AG08395 (cell line): ENCODE results near the gene RUSF1.
"Not testable (repeated sequence)": the region's sequence is repeated elsewhere in the genome, so short reads cannot be mapped to it uniquely, and the experiment has no call there.

ENCODE experiments used
- DNase-seq: peaks from one replicate; pipeline ENCODE4 v3.0.0; 2012; ENCODE audit warnings: mixed read lengths, low spot score

Gene RUSF1

DNA sequence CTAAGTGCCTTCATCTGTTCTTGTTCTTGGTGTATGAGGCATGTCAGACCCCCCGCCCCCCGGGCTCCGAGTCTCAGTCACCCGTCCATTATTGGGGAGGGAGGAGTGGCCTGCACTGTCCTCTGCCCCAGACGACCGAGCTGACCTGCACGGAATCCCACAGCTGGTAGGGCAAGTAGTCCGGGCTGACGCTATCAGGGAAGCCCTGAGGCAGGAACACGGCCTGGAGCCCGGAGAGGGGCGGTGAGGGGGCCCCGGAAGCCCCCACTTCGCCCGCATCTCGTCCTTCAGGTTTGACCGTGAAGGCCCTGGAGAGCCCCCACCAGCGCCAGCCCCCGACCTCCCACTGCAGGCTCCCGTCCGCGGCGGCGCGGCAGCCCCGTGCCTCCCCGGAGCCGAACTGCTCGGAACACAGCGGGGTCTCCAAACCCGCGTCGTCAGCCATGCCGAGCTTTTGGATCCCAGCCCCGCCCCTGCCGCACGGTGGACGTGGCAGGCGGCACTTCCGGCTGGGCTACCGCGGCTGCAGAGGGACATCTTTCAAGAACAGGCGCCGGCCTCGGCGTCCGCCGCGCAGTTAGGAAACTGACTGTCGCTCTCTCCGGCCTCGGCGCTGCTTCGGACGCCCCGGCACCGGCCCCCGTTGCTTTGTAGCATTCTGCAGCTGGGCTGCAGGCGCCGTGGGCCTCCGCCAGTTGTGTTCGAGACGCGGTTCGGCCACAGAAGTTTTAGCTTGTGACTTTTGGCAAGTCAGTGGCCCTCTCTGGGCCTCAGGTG lies at the start of gene RUSF1:
Gene RUSF1, minus strand, starts transcription at position 463 of the 777 bp plus-strand sequence. Its CDS starts 18 bp downstream, at position 445.
- DNase-seq, result peak; percentile 89

GRCh38 chr16:31542763-31543162 lies 34.6 kb upstream of the RUSF1 start:
- no peak for DNase-seq

GRCh38 chr16:31539762-31540161 lies 31.6 kb upstream of the RUSF1 start:
- DNase-seq, result not testable (repeated sequence)

DNA sequence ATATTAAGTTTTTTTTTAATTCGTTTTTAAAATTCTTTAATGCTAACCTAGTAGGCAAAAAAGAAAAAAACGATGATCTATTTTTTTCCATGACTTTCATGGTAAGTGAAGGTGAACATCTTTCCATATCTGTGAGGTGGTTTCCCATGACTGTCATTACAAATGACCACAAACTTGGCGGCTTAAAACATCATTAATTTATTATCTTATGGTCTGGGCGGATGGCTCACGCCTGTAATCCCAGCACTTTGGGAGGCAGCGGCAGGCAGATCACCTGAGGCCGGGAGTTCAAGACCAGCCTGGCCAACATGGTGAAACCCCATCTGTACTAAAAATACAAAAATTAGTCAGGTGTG lies 30.0 kb upstream of the RUSF1 start:
- DNase-seq, result not testable (repeated sequence)

DNA sequence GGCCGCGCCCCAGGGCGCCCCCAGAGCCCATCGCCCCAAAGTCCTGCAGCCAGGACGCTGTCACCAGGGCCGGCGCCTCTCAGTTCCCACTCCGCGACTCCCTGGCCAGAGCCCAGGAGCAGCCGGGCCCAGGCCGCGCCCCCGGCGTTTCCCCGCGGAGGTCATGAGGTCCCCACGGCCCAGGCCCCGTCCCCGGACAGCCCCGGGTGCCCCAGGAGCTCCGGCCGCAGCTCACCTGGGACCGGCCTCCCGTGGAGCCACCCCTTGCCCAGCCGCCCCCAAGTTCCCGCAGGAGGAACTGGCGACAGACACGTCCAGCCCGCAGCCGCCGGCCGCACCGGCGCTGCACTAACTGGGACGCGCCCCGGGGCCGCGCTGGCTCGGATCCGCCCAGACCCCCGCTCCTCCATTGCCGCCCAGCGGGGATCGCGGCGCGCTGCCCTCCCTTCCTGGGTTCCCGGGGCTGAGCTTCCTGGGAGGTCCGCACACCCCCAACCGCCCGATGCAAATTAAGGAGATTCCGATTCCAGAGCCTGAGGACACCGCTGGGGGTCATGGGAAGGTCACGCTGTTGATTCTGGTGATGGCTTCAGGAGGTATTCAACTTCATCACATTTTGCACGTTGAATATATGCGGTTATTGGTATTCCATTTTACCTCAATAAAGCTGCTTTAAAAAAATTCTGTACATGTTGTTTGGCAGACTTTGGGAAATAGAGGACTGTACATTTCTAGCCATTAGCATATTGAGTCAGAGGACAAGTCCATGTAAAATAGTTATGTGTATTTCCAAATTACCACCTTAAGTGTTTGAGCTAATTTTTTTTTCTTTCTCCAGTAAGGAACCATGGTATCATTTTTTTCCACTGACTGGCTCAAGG lies 29.4 kb upstream of the RUSF1 start:
- no peak for DNase-seq

DNA sequence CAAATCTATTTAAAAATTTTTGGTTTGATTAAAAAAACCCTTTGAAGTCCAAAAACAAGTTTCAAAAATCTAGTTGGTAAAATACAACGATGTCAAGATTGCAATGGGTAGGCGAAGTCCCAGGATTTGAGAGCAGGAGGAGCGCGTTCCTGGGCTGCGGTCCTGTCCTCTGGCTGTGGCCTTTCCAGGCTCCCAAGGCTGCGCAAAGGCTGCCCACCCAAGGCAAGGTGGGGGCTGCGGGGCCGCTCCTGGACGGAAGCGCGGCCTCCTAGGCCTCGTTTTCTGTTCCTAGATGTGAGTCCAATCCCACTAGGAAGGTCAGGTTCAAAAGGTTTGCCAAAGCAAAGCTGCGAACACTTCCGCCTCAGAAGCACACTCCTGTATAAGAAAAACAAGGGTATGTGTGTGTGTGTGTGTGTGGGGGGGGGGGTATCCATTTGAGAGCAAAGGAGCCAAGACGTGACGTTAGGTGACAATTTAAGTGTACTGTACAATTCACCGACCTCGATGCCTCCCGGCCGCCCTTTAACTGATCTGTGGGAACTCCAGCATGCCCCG lies 28.7 kb upstream of the RUSF1 start:
- DNase-seq, result no peak

DNA sequence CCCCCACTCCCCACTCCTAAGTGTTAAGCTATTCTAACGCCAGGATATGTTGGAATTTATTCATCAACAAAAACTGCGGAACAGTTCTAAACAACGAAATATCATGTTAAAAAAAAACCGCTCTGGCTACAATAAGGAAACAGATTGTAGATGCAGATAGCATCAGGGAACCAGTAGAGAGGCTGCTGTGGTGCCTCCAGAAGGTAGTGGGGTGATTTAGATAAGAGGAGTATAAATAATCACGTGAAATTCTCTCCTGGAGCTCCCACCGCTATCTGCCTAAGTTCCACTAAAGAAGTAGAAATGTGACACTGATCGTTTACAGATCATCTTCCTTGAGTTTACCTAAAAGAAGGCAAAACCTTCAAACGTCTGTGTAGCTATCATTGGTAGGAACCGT lies 27.5 kb upstream of the RUSF1 start:
- no peak for DNase-seq

DNA sequence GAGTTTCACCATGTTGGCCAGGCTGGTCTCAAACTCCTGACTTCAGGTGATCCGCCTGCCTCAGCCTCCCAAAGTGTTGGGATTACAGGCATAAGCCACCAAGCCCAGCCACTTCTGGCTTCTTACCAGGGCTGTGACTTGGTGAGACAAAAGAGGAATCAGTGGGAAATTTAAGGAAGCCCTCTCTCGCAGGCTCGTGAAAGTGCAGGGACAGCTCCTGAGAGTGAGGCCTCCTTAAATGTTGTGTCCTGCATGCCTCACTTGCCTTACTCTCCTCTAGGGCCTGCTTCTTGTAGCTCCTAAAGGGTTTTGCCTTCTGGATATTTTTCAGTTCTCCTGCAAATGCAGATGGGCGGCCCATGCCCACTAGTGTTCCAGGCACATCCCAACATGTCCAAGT lies 24.7 kb upstream of the RUSF1 start:
- no peak for DNase-seq

- DNase-seq, result no peak
Observed at GRCh38 chr16:31532120-31532519, 23.9 kb upstream of the RUSF1 start.

DNA sequence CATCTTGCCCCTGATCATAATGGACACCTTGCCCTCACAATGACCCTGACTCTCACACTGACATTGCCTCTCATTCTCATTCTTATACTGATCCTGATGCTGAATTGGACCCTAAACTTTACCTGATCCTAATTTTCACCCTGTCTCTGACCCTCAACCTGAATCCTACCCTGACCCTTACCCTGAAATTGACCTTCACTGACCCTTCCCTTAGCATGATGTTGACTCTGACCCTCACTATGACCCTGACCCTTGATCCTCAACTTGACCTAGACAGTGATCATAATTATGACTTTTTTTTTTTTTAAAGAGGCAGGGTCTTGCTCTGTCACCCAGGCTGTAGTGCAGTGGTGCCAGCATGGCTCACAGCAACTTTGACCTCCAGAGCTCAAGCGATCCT lies 22.9 kb upstream of the RUSF1 start:
- no peak for DNase-seq

DNA sequence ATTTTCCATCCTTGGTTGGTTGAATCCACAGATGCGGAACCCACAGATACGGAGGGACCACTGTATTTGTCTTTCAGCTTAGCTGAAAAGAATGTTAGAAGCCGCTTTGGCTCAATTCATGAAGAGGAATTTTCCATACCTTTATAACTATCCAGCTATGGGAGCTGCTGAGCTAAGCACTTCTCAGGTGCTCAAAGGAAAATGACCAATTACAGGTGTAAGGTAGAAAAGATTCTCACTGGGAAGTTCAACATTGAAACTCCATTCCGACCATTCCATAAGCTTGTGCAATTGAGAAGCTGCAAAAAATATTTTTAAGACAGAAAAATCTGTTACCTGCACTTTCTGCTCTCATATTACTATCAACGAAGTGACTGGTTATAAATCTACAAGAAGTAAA lies 22.2 kb upstream of the RUSF1 start:
- no peak for DNase-seq

DNA sequence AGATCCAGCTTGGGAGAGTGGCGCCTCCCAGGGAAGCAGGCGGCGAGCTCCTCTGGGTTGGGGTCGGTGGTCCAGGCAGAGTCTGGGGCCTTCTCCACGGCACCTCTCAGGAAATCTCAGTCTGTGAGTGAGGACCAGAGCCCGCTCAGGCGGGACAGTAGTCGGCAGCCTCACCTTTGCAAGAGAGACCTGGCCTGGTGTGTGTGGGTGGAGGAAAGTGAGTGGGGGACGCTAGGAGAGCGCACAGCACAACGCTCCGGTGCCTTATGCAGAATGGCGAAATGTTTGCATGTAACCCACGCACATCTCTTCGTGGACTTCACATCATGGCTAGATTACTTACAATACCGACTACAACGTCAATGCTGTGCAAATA lies 21.7 kb upstream of the RUSF1 start:
- no peak for DNase-seq

GRCh38 chr16:31529108-31529936 lies 21.1 kb upstream of the RUSF1 start:
- DNase-seq, result peak; percentile 67

DNA sequence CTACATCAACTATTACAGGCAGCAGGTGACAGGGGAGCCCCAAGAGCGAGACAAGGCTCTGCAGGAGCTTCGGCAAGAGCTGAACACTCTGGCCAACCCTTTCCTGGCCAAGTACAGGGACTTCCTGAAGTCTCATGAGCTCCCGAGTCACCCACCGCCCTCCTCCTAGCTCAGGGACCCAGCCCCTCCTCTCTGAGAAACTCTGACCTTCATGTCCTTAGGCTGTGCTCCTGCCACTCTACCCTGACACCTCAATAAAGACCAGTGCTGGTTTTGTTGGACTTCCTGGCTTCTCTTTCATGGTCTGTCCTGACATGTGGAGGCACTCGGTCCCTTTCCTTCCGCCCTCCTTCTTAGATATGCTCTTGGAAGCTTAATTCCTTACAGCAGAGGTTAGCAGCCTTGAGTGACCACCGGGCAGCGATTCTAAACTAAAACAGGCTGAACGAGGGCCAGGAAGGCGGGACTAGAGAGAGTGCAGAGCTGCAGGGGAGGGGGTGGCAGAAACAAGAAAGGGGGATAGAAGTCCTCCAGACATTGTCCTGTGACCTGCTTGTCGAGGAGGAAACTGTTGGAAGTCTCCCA lies 20.4 kb upstream of the RUSF1 start:
- DNase-seq, result no peak

DNA sequence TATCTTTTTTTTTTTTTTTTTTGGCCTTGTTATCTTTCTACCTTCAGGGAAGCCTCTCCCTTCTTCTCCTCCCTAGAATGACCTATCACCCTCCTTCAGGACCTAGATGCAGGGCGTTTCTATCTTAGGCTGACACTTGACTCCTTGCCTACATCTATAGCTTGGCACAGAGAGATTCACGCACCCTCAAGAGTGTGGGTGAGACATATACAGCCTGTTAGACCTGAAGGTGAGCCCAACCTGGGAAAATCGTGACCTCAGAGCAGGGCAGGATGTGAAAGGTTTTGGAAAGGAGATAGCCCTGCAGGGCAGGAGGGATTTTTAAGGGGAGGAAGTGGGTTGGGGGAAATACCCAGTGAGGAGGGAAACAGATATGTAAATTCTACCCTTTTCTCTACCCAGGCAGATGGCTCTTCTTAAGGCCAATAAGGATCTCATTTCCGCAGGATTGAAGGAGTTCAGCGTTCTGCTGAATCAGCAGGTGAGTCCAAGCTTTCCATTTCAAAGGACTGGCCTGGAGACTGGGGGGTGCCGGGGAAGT lies 19.6 kb upstream of the RUSF1 start, which contains the start of gene AHSP:
Gene AHSP, plus strand, starts transcription at position 167 of the 541 bp plus-strand sequence. Its CDS starts 240 bp downstream, at position 407.
- DNase-seq, result no peak

- no peak for DNase-seq
Observed at GRCh38 chr16:31525113-31525512, 16.9 kb upstream of the RUSF1 start.

DNA sequence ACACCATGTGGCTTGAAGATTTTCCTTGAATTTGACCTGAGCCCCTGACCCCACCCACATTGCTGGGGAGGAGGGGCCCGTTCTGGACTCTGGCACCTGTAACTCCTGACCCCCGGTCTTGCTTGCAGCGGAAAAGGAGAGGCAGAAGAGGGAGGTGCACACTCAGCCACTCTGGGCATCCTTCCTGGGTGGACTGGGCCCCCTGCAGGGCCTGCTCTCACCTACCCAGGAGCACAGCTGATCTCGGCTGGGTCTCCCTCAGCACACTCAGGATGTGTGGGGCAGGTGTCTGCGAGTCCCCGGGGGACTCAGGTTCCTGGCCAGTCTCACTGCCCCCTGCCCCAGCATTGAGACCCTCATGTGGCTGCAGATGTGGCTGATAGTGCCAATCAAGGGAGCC lies 15.6 kb upstream of the RUSF1 start:
- DNase-seq, result not testable (repeated sequence)

DNA sequence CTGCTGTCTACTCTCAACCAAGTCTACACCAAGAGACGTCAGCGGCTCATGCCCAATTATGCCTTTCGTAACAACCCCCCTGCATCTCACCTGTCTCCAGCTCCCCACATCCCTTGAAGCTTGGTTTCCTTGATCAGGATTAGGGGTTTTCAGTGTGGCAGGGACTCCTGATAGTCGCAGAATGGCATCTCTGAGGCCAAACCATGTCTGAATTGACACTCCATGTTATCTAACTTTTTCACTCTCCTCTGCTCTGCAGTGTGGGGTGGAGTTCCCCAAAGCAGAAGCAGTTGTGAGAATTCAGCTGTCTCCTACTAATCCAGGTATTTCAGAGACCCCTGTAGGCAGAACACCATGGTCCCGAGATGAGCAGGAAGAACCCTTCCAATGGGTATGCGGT lies 13.9 kb upstream of the RUSF1 start:
- no peak for DNase-seq

DNA sequence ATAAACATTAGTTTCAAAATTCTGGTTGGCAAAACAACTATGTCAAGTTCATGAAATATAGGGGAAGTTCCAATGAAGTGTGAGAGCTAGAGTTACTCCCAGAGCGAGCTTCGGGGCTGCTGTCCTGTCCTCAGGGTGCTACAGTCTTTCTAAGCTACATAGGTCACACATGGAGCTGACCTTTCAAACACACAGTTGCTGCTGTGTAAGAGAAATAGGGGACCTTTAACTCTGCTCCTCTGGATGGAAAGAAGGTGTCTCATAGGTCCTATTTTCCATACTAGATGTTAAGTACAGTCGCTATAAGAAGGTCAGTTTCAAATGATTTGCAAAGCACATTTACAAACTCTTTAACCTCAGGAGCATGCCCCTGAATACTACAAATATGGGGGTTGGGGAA lies 13.2 kb upstream of the RUSF1 start:
- no peak for DNase-seq

DNA sequence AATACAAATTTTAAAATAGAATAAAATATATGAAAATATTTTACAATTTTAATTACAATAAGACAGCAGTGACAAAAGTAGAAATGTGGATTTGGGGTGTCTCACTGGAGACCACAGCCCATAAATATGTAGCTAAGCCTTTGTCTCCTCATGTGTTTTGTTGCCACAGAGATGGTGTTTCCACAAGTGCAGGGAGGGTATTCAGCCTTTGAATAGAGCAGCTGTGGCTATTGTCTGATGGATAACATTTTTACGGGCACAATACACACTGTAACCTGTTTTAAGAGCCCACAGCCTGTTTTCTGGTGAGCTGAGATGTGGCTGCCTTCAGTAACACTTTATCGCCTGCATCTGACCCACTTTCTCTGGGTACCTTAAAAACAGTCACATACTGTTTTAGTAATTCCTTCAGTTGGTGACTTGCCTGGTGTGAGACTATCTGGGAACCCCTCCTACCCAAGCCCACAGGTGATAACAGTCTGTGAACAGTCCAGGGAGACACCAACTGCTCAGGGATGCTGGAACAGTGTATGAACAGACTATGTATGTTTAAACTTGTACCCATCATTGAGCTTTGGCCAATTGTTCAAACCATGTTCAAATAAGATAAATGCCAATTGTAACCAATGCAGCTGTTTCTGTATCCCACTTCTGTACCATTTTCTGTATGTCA lies 11.7 kb upstream of the RUSF1 start:
- DNase-seq, result no peak
